ENCODE data around the gene ACOX1.
A peak's percentile ranks its signal among the peaks of the same experiment; 100 is the strongest.

The ACOX1 gene

DNA sequence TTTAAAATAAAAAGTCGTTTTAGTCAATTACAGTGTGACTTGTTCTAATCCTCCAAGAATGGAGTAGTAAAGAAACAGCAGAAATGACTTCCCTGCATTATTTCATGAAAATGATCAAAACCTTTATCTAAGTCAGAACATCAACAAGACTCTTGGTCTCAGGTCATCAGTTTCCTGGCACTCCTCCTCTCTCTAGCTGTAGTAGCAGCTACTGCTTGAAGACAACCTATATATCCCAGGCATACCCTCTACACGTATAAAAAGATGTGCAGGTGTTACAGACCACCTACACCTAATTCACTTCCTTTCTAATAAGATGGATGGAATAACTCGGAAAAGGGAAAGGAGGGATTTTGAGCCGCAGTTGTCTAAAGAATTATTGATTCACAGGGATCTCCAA is 36.5 kb downstream of the ACOX1 start:
- TF ChIP-seq, protein P1, sequence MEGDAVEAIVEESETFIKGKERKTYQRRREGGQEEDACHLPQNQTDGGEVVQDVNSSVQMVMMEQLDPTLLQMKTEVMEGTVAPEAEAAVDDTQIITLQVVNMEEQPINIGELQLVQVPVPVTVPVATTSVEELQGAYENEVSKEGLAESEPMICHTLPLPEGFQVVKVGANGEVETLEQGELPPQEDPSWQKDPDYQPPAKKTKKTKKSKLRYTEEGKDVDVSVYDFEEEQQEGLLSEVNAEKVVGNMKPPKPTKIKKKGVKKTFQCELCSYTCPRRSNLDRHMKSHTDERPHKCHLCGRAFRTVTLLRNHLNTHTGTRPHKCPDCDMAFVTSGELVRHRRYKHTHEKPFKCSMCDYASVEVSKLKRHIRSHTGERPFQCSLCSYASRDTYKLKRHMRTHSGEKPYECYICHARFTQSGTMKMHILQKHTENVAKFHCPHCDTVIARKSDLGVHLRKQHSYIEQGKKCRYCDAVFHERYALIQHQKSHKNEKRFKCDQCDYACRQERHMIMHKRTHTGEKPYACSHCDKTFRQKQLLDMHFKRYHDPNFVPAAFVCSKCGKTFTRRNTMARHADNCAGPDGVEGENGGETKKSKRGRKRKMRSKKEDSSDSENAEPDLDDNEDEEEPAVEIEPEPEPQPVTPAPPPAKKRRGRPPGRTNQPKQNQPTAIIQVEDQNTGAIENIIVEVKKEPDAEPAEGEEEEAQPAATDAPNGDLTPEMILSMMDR (IDR thresholded peaks at IDR 0.05; ENCODE audit: low read depth, low read length), result no peak
- no peak overlapping the region for H3K4me3 ChIP-seq (ENCODE audit: low read depth, low read length)

DNA sequence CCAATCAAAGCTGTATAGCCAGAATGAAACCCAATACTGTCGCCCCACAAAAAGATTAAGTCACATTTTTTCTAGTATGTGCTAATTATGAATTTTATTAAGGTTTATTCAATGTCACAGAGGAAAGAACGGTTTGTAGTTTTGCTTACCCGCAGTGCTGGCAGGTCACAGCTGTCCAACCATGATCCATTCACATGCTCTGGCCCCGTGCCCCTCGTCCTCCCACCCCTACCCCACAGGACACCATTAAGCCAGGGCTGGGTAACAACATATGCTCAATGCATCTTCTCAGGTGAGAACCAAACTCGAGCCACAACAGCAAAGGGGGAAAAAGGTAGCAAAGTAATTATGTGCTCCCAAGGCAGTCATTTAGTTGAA is 37.5 kb downstream of the ACOX1 start:
- TF ChIP-seq, protein P1 (IDR thresholded peaks at IDR 0.05; ENCODE audit: low read depth, low read length), result no peak
- H3K4me3 ChIP-seq (ENCODE audit: low read depth, low read length), result peak overlapping the region; percentile 82

DNA sequence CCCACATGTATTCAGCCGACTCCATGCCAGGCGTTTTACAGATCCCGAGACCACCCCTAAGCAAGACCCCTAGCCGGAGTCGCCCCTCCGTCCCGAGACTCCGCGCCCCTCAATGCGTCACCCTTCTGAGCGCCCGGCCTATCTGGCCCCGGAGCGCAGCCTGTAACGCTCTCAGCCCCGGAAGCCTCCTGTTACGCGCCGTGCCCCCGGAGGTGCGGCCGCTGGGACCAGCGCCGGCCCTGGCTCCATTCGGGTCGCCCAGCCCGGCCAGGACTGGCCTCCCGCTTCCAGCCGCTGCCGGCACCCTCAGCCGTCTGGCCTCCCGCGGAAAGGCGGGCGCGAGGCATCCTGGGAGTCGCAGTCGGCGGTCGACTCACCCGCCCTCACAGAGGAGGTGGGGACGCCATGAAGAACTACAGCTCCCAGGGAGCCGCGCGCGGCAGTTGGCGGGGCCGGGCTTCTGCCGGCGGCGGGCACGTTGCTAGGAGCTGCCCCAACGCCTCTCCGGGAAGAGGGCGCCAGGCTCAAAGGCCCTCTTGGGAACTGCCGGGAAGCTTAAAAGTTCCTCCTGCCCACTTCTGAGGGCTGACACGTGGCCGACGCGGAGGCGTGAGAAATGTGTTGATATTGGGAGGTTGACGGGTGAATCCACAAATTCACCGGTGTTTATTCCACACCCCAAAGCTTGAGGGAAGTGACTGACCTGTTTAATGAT is 38.1 kb downstream of the ACOX1 start, which contains the start of gene FBF1:
FBF1 (minus strand) TSS at position 316 of the 715 bp plus-strand sequence. CDS start 2,893 bp downstream, outside the sequence.
- TF ChIP-seq, protein P1 (IDR thresholded peaks at IDR 0.05; ENCODE audit: low read depth, low read length), result no peak
- H3K4me3 ChIP-seq (ENCODE audit: low read depth, low read length), result peak within 1 kb of the TSS; percentile 82

DNA sequence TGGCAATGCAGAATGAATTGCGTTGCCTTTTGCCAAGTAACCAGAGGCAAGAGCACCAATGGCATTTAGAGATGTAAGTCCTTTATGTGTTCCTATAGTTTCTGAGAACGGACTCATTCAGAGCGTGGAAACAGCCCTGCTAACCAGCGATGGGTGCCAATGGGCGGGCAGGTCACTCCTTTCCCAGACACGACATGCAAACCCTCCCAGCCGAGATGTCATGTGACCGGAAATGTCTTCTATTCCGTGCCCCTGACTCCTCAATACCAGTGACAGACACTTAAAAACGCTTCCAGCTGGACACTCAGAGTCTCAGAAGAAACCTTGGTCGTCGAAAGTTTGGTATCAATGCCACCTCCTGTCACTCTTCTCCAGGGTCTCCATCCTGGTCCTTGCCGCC is 41.3 kb downstream of the ACOX1 start:
- no peak overlapping the region for H3K4me3 ChIP-seq (ENCODE audit: low read depth, low read length)
- TF ChIP-seq, protein P1 (IDR thresholded peaks at IDR 0.05; ENCODE audit: low read depth, low read length), result no peak

DNA sequence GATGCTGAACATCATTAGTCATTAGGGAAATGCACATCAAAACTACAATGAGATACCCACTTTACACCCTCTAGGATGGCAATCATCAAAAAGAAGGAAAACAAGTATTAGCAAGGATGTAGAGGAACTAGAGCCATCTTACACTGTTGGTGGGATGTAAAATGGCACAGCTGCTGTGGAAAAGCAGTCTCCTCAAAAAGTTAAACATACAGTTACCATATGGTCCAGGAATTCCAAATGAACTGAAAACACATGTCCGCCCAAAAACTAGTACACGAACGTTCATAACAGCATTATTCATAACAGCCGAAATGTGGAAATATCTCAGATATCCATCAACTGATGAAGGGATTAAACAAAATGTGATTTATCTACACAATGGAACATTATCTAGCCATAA is 45.2 kb downstream of the ACOX1 start:
- no peak overlapping the region for H3K4me3 ChIP-seq (ENCODE audit: low read depth, low read length)
- TF ChIP-seq, protein P1 (IDR thresholded peaks at IDR 0.05; ENCODE audit: low read depth, low read length), result no peak

DNA sequence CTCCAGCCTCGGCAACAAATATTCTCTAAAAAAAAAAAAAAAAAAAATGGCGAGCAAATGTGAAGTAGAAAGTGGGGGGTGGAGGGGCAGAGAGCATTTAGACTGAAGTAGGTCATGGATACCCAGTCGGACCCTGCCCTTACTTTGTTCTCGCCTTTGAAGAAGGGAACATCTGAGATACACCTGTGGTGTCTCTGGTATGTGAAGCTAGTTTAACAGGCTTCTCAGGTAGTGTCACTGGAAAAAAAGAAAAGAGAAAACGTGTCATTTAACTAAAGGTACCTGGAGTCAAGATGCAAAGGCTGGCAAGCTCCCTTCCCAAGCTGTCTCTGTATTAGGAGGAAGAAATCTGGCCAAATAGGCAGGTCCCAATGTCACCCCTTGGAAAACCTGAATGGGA is 46.1 kb downstream of the ACOX1 start:
- H3K4me3 ChIP-seq (ENCODE audit: low read depth, low read length), result no peak overlapping the region
- TF ChIP-seq, protein P1 (IDR thresholded peaks at IDR 0.05; ENCODE audit: low read depth, low read length), result no peak

DNA sequence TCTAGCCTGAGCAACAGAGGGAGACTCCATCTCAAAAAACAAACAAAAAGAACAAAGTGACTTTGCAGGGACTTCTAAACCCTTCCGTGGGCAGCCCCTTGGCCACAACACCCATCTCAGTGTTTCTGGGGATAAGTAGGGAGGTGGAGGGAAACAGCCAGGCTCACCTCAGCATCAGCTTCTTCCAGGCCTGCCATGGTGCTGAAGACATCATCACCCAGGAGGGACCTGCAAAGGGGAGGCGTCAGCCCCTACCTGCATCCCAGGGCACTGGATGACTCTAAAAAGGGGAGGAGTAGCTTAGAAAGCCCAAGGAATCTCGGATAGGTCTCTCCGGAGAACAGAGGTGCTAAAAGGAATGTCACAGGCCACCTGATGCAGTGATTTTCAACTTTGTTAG is 47.9 kb downstream of the ACOX1 start:
- no peak overlapping the region for H3K4me3 ChIP-seq (ENCODE audit: low read depth, low read length)
- TF ChIP-seq, protein P1 (IDR thresholded peaks at IDR 0.05; ENCODE audit: low read depth, low read length), result no peak

Measured in WI38 (cell line).